Uterus (tissue), 2 donors: ENCODE results near the gene KCTD13.

ENCODE experiments used
- CTCF ChIP-seq, 4 experiments: fragments of 200-600 bp in 2 of 4; fragments of 450-650 bp in 2 of 4; sonication (generic) in 2 of 4; IDR thresholded peaks; one replicate each; pipeline ENCODE4 v1.5.1; 2016 to 2019; ENCODE audit warnings: antibody characterized with exemption in 4 of 4, mild to moderate bottlenecking in 2 of 4, moderate library complexity in 1 of 4
- POLR2A ChIP-seq, 2 donors: fragments of 450-650 bp; IDR thresholded peaks; one replicate each; pipeline ENCODE4 v1.6.1; 2016; ENCODE audit warnings: antibody characterized with exemption in 2 of 2, mild to moderate bottlenecking in 1 of 2, moderate library complexity in 1 of 2

GRCh38 chr16:29900888-29901606, 25.0 kb downstream of the KCTD13 start:
- no peak for TF ChIP-seq CTCF (IDR thresholded peaks at IDR 0.05)
- no peak for TF ChIP-seq POLR2A (IDR thresholded peaks at IDR 0.05)
